NCI-H128 (cell line): ENCODE data around the gene BCL7A.

Experiments used
- DNase-seq: peaks from one replicate; lab custom pipeline; 2025; ENCODE audit not compliant: unreplicated experiment; lab: John Stamatoyannopoulos, UW

Gene BCL7A

DNA sequence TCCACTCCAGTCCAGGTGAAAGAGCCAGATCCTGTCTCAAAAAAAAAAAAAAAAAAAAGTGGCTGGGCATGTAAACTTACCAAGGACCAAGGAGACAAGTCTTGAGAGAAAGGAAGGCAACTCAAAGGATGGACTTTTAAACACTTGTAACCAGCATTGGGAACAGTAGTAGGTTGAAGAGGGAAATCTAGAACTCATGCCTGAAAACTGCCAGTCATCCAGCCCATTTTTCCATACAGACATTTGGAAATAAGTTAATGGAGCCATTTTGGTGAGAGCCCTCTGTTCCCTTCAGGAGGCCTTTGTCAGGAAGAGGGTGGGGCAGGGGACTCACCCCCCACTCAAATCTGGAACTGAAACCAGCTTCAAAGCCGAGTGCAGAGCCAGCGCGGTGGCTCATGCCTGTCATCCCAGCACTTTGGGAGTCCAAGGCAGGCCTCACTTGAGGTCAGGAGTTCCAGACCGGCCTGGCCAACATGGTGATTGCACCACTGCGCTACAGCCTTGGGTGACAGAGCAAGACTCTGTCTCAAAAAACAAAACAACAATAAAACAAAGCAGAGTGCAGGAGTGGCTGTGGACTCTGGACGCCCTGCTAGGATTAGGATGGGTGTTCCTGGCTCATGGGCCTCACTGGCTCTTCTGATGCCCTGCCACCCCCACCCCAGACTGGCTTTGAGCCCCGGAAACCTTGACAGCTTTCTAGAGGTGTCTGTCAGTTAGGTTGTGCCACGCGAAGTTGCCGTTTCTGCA is 55.2 kb downstream of the BCL7A start:
- DNase-seq, result no peak

DNA sequence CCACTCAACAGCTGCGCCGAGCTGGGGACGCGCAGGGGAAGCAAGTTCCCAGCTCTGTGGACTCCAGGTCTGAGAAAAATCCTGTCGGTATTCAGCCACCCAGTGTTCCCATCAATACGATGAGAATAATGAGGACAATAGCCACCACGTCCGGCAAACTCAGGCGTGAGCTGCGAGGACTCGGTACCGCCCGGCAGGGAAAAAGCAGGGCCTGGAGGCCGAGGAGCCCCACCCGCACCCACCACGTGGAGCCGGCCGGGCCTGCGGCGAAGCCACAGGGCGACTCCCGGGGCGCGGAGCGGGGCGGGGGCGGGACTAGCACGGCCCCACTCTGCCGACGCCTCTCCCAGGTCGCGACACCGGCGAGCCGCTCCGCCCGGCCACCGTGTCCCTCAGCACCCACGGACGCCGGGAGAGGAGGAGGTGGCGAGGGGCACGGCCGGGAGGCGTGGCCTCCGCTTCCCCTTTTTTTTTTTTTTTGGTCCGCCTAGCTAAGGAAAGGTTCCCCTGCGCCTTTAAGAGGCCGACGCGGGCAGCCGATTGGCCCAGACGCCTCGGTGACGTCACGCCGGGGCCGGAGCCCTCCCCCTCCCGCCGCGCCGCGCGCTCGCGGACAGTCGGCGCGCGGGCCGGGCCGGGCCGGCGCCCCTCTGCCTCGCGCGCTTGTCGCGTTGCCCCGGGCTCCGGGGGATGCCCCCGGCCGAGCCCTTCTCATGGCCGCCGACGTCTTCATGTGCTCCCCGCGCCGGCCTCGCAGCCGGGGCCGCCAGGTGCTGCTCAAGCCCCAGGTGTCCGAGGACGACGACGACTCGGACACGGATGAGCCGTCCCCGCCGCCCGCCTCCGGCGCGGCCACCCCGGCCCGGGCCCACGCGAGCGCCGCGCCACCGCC is 56.7 kb downstream of the BCL7A start, which contains the start of gene MLXIP:
Gene MLXIP, plus strand, starts transcription at position 616 of the 892 bp plus-strand sequence. Its CDS starts 98 bp downstream, at position 714.
- DNase-seq, result peak; percentile 85

DNA sequence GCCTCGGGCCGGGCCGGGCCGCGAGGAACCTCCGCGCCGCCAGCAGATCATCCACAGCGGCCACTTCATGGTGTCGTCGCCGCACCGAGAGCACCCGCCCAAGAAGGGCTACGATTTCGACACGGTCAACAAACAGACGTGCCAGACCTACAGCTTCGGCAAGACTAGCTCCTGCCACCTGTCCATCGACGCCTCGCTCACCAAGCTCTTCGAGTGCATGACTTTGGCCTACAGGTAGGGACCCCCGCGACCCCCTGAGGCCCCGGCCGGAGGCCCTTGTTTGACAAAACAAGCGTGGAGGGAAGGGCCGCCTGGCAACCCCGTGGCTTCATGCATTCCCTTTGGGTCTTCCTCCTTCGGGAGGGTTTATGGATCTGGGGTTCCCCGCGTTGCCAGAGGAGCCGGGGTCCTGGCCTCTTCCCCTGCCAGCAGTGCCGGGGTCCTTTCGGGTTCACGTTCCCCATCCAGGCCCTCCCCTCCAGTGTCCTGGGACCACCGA is 57.4 kb downstream of the BCL7A start:
- DNase-seq, result no peak

DNA sequence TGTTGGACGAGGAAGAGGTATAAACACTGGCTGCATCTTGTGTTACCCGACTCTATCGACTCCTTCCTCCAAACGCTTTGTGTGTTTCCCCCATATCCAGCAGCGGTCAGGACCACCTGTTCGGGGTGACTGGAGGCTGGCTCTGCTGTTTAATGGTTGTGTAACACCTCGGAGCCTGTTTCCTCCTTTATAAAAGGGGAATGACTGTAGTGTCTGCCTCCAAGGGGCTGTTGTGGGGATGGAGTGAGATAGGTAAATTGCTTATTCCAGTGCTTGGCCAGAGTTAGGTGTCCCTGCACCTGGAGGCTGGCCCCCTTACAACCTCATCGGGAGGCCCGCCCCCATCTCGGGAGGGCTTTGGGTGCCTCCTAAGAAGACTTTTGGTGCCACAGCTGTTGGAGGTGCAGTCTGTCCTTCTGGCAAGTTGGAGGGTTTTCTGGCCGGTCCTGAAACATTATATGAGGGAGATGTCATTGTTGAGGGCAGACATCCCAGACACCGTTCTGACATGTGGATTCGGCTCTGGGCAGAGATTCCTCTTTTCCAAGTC is 57.9 kb downstream of the BCL7A start:
- DNase-seq, result no peak

DNA sequence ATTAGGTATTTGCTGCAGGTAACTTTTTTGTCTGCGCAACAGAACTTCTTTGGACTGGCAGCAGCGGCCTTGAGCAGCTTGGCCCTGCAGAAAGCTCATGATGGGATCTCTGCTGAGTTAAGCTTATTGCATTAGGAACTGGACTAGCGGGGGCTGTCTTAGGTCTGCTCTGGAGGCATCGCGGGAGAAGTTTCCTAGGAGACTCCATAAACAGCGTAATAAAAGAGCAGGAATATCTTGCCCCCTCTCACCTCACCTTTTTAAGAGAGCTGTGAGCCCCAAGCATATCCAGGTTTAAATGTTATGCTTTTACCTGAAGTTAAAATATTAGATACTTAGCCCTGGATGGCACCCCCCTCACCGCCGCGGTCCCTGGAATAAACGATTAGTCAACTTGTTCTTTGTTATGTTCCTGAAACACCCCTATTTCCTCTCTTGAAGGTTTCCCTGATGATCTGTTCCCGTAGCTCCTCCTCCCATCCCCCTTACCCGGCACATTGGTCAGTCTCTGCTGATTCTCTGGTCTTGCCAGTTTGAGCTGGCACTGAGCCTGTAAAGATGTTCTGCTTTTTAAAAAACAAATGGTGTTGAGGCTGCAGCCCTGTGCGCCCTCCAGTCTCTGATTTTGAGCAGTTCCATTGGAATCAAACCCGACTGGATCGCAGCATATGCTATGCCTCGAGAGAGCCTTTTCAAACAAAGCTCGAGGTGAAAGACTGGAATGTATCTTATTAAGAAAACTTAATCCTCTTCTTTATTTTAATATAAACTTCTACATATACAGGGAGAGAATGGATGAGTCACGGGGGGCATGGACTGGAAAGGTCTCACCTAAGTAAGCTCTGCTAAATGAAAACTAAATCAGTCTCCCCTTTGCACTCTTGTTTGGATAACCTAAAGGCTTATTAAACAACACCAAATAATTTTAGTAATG is 58.7 kb downstream of the BCL7A start:
- DNase-seq, result no peak

DNA sequence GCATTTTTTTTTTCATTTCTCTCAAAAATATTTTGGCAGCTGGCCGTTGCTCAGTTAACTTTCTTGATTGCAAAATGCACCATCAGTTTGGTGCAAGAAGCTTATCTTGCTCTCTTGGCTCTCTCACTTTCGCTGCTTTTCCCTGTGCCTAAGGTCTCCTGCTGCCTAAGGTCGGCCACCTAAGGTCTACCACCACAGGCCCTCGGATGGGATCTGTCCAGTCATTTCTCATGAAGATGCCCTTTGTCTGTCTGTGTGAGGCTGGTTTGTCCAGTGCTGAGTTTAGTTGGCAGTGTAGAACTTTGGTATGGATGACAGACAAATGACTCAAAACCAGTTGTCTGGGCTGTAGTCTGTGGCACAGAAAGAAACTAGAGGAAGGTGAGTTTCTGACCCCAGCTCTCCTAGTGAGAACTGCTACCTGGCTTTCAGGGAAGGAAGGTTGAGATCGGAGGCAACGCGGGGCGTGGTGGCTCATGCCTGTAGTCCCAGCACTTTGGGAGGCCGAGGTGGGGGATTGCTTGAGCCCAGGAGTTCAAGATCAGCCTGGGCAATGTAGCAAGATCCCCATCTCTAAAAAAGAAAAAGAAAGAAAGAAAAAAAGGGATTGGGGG is 59.5 kb downstream of the BCL7A start:
- no peak for DNase-seq

DNA sequence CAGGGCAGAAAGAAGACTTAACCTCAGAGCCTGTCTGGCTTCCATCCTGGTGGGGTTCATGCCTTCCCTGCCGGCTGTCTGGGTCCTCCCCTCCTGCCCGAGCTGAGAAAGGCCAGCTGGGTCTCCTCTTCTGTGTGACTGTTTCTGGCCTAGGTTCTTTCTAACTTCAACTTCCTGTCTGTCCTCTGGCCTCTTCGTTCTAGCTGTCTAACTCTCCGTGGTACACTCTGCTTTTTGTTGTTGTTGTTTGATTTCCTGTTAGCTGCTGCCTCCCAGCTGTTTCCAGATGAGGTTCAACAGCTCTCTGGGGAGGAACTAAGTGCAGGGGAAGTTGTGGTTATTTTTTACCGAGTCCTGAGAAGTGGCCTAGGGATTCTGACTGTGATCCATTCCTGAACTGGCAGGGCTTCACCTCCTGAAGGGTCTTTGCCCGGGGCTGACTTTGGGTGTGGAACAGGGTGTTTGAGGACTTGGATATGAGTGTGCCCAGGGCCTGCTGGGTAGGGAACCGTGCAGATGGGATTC is 60.1 kb downstream of the BCL7A start:
- no peak for DNase-seq

DNA sequence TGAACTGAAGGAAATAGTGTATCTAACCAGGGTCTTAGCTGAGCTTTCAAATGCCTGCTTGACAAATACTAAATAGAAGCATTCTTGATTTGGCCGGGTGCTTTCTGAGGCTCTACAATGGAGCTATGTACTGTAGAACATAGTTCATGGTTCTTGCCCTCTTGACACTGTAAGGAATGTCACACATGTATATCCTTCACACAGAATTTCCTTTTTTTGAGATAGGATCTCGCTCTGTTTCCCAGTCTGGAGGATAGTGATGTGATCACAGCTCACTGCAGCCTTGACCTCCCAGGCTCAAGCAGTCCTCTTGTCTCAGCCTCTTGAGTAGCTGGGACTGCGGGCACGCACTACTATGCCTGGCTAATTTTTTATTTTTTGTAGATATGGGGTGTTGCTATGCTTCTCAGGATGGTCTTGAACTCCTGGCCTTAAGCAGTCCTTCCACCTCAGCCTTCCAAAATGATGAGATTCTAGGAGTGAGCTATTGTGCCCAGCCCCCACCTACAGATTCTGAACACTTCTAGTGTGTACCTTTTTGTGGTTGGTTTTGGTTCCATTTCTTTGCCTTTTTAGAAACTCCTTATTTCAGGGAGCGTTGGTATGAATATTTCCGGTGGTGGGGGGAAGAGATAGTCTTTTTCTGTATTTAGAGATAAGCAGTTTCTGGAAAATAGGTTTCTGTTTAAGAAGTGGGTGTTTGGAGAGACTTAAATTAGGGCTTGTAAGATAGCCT is 61.1 kb downstream of the BCL7A start:
- DNase-seq, result no peak

DNA sequence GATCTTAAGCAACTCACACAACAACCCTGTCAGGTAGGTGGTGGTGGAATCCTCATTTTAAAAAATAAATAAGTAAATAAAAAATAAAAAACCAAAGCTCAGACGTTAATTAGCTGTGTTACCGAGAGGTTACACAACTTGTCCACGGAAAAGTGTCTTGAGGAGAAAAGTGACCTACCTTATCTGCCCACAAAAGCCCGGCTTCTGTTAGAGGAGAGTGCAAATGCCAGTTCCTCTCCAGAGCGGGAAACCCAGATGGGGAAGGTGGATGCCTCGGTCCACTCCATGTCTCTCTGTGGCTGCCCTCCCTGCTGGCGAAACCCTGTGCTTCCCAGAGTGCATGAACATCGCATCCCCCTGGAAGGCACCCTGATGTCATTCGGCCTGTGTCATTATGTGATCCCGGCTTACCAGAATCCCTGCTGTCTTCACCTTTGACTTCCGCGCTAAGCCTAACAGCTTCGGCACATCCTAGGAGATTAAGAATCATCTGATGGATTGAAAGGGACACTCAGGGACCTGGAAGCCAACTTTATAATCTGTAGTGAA is 63.2 kb downstream of the BCL7A start:
- no peak for DNase-seq

DNA sequence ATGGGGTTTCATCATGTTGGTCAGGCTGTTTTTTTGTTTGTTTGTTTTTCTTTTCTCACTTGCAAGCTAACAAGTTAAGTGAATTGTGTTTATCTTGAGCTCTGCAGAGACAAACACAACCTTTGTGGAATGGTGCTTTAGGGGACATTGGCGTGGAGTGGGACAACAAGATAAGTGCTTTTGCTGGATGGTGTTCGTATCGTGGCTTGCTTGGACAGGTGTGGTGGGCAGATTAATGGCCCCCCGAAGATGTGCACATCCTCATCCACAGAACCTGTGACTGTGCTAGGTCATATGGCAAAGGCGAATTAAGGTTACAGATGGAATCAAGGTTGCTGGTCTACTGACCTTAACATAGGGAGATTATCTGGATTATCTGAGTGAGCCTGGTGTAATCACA is 63.9 kb downstream of the BCL7A start:
- no peak for DNase-seq

DNA sequence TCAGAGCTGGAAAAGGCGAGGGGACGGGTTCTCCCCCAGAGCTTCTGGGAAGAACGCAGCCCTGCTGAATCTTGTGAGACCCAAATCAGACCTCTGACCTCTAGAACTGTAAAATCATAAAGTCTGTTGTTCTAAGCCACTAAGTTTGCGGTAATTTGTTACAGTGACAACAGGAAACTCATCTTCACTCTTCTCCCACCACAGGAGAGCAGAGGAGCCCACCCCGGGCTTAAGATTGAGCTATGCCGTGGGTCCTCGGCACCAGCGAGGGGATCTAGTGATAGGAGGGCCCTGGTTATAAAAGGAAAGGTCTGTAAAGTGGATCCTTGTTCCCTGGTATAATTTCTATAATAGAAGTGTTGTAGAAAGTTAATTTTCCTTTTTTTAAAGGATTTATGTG is 64.4 kb downstream of the BCL7A start:
- no peak for DNase-seq

DNA sequence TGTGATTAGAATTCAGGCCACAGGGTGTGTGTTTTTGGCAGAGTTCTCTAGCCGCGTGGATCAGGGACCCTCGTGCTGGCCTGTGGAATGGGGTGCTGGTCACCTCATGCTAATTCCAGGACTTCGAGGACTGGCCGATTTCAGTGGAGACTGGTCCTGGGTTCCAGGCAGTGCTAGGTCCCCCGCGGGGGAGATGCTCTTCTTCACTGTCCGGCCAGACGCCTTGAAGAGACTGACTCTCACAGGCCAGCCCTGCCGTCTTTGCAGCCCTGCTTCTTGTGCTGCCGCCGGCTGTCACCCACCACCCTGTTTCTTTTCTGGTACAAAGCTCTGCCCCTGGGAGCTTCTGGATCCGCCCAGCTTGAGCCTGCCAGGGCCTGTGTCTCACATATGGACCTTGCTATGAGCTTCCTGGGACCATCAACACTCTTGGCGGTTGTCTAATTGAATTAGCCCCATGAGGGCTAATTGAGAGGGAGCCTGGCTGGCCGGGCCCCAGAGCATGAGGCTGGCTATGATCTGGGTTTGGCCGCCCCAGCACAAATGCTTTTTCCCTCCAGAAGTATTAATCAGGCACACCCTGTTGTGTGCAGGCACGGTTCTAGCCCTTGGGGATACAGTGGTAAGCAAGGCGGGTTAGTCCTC is 65.1 kb downstream of the BCL7A start:
- DNase-seq, result no peak

DNA sequence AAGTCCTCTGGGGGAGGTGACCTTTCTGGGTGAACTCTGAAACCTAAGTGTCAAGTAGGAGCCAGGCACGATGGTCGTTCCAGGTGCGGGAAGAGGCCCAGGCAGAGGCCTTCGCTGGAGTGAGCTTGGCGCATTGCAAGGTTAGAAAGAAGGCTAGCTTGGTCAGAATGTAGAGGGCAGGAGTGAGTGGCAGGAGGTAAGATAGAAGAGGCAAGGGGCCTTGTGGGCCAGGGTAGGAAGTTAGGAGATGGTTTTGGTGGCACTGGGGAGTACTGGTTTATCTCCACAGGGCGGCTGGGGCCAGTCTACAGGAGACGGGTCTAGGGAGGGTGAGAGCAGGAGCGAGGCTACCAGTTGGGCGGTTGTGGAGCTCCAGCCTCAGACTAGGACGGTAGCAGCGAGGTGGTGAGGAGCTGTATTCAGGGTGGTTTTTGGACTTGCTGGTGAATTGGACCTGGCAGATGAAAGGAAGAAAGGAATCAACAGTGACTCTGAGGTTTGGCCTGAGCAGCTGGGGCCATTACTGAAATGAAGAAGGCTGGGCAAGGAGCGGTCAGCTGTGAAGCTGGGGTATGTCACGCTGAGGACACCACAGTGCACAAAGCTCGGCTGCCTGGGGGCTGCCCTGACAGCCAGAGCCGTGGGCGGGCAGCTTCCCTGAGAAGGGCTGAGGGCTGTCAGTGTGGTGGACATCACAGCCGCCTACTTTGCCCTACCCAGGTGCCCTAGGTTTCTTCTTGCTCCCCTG is 65.9 kb downstream of the BCL7A start:
- no peak for DNase-seq

DNA sequence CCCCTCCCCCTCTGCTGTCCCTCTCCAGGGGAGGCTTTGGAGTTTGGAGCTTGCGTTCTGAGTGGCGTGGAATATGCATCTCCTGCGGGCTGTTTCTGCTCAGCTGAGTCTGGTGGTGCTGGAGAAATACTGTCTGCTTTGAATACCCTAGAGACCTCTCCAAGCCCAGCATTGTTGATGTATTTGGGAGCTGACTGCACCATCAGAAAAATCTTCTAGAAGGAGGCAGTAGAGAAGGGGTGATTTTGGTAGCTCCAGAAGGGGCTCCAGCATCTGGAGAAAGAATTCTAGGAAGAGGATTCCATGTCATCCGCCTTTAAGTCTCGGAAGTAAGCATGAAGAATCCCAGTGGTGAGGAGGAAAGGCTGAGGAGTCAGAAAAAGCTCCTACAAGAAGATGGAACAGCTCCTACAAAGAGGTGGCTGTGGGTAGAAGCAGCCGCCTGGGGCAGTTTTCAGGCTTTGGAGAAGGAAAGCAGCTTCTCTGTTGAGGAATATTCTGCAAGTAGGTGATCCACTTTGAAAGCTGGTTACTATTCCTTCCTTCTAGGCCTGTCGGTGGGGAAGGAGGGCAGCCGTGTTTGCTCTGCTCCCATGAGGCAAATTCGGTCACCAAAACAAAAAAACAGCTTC is 66.6 kb downstream of the BCL7A start:
- DNase-seq, result no peak

DNA sequence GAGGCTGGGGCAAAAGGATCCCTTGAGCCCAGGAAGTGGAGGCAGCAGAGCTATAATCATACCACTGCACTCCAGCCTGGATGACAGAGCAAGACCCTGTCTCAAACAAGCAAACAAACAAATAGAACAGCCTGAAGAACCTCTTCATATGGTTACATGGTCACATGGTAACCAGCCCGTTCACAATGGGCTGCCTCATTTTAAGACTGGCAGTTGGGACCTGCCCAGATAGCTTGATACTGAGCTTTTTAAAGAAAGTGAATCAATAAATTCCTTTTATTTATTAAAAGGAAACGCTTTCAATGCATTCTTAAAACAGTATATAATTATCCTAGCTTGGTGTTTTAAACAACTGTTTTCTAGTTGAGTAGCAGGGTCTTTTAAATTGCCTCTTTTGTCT is 67.4 kb downstream of the BCL7A start:
- DNase-seq, result no peak

DNA sequence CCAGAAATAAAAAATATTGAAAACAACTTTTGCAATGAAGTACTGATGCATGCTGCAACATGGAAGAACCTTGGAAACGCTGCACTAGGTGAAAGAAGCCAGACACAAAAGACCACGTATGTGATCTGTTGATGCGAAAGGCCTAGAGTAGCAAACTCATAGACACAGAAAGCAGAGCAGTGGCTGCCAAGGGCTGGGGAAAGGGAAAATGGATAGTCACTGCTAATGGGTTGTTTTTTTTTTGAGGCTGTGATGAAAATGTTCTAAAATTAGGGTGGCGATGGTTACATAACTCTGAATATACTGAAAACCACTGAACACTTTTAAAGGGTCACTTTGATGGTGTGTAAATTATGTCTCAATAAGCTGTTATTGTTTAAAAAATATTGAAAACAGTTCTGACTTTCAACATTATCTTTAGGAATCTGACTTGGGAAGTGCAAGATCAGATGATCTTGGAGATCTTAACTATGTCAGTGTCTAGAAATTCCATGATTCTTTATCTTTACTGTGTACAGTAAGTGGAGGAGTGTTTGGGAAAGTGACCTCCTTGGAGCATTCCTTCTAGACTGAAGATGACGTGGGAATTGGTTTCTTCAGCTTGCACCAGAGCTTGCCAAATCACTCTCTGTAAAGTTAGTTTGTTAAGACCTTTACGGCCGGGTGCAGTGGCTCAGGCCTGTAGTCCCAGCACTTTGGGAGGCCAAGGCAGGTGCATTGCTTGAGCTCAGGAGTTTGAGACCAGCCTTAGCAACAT is 69.3 kb downstream of the BCL7A start:
- DNase-seq, result no peak
